ENCODE results near the gene TCFL5. TPM values are rescaled to one million over a fixed set of nuclear protein-coding genes. Genes with fewer than 3 reads are reported as not detected.

The TCFL5 gene
- total RNA-seq, 6 donors from 2014 or later: 2.1 to 9.6 (median 7.1) TPM

- Histone ChIP-seq H3K27me3 (no peaks in the 10 kb centered on the region), H3K27ac (no peak overlapping the region), H3K4me1 (no peaks in the 10 kb centered on the region), H3K9me3 (no peaks in the 10 kb centered on the region), H3K36me3 (peaks cover 29 to 67% (median 50%) of the 10 kb centered on the region in 4 donors), H3K4me3 (no peak overlapping the region)
- 84 to 85% methylated on average over 13 to 21 of the region's 23 CpGs for WGBS, 2 donors
- no peak for TF ChIP-seq POLR2A (IDR thresholded peaks at IDR 0.05)
- TF ChIP-seq EP300 (IDR thresholded peaks at IDR 0.05): no peak
- ATAC-seq (ENCODE audit: low FRiP score in 2 of 2): no peak
- DNase-seq: no peak
Measured at GRCh38 chr20:62885896-62886708, 24.5 kb upstream of the TCFL5 start.

- no peak for ATAC-seq (ENCODE audit: low FRiP score in 2 of 2)
- H3K4me1 ChIP-seq: no peaks in the 10 kb centered on the region
Measured at GRCh38 chr20:62885046-62885895, 23.6 kb upstream of the TCFL5 start.

GRCh38 chr20:62884556-62884955 is 22.9 kb upstream of the TCFL5 start:
- Histone ChIP-seq H3K27me3 (no peaks in the 10 kb centered on the region), H3K9me3 (no peaks in the 10 kb centered on the region), H3K4me1 (no peaks in the 10 kb centered on the region), H3K4me3 (no peak overlapping the region), H3K36me3 (peaks cover 13 to 67% (median 47%) of the 10 kb centered on the region in 4 donors), H3K27ac (no peak overlapping the region)
- DNase-seq: no peak
- WGBS, 2 donors: 71 to 77% methylated on average over 7 to 8 of the region's 8 CpGs
- ATAC-seq (ENCODE audit: low FRiP score in 2 of 2): no peak
- TF ChIP-seq POLR2AphosphoS5 (IDR thresholded peaks at IDR 0.05) (no peak), POLR2A (IDR thresholded peaks at IDR 0.05) (no peak), EP300 (IDR thresholded peaks at IDR 0.05) (no peak), CTCF (IDR thresholded peaks at IDR 0.05) (no peak)

More at GRCh38 chr20:62885046-62885895, 23.6 kb upstream of the TCFL5 start:
- H3K36me3 ChIP-seq: peaks cover 20 to 67% (median 50%) of the 10 kb centered on the region in 4 donors
- H3K27me3 ChIP-seq: no peaks in the 10 kb centered on the region
- WGBS, 2 donors: 86 to 87% methylated on average over 19 to 20 of the region's 20 CpGs
- no peak overlapping the region for H3K4me3 ChIP-seq
- H3K9me3 ChIP-seq: no peaks in the 10 kb centered on the region
- TF ChIP-seq POLR2AphosphoS5 (IDR thresholded peaks at IDR 0.05) (no peak), POLR2A (IDR thresholded peaks at IDR 0.05) (no peak), CTCF (IDR thresholded peaks at IDR 0.05) (no peak), EP300 (IDR thresholded peaks at IDR 0.05) (no peak)
- no peak overlapping the region for H3K27ac ChIP-seq
- no peak for DNase-seq

GRCh38 chr20:62882426-62882825 is 20.8 kb upstream of the TCFL5 start:
- DNase-seq (no peak), ATAC-seq (ENCODE audit: low FRiP score in 2 of 2) (no peak)
- Histone ChIP-seq H3K27me3 (no peaks in the 10 kb centered on the region), H3K27ac (no peak overlapping the region), H3K4me1 (peaks cover 0 to 6% (median 3%) of the 10 kb centered on the region in 4 donors), H3K36me3 (peaks cover 0 to 52% (median 30%) of the 10 kb centered on the region in 4 donors), H3K9me3 (no peaks in the 10 kb centered on the region), H3K4me3 (no peak overlapping the region)
- TF ChIP-seq CTCF (IDR thresholded peaks at IDR 0.05) (no peak), POLR2AphosphoS5 (IDR thresholded peaks at IDR 0.05) (no peak)
- 90 to 94% methylated on average over 15 of the region's 15 CpGs for WGBS, 2 donors
